Stimulated activated CD8-positive, alpha-beta memory T cell treated with anti-CD3 and anti-CD28 coated beads, Interleukin-12 subunit alpha, Interleukin-12 subunit beta, amount 100 ng/mL, for 24 hours (primary cell): ENCODE data around the gene UMAD1.
"Not testable (repeated sequence)": the region's sequence is repeated elsewhere in the genome, so short reads cannot be mapped to it uniquely, and the experiment has no call there.

Experiments used
- DNase-seq: peaks from one replicate; pipeline ENCODE4 v3.0.0-alpha.2; 2020; ENCODE audit errors: extremely low read depth

UMAD1 gene

GRCh38 chr7:7798510-7798909 lies 158.0 kb downstream of the UMAD1 start:
- DNase-seq: no peak

GRCh38 chr7:7799138-7799537 lies 158.6 kb downstream of the UMAD1 start:
- no peak for DNase-seq

- no peak for DNase-seq
Observed at GRCh38 chr7:7802531-7802930, 162.0 kb downstream of the UMAD1 start.

GRCh38 chr7:7803715-7804178 lies 163.2 kb downstream of the UMAD1 start:
- no peak for DNase-seq

GRCh38 chr7:7804822-7805221 lies 164.3 kb downstream of the UMAD1 start:
- DNase-seq: not testable (repeated sequence)

- no peak for DNase-seq
Observed at GRCh38 chr7:7805511-7806153, 165.1 kb downstream of the UMAD1 start.

- DNase-seq: no peak
Observed at GRCh38 chr7:7808156-7808555, 167.6 kb downstream of the UMAD1 start.

- DNase-seq: no peak
Observed at GRCh38 chr7:7808626-7809025, 168.1 kb downstream of the UMAD1 start.

- DNase-seq: no peak
Observed at GRCh38 chr7:7810380-7810779, 169.8 kb downstream of the UMAD1 start.

- no peak for DNase-seq
Observed at GRCh38 chr7:7810826-7811225, 170.3 kb downstream of the UMAD1 start.

GRCh38 chr7:7812112-7812511 lies 171.6 kb downstream of the UMAD1 start:
- no peak for DNase-seq

GRCh38 chr7:7815395-7815794 lies 174.8 kb downstream of the UMAD1 start:
- no peak for DNase-seq

GRCh38 chr7:7816084-7816483 lies 175.5 kb downstream of the UMAD1 start:
- no peak for DNase-seq

- no peak for DNase-seq
Observed at GRCh38 chr7:7816816-7817536, 176.4 kb downstream of the UMAD1 start.

- DNase-seq: no peak
Observed at GRCh38 chr7:7817748-7818147, 177.2 kb downstream of the UMAD1 start.

- DNase-seq: not testable (repeated sequence)
Observed at GRCh38 chr7:7818179-7818578, 177.6 kb downstream of the UMAD1 start.

- DNase-seq: no peak
Observed at GRCh38 chr7:7819442-7820247, 179.1 kb downstream of the UMAD1 start.

GRCh38 chr7:7820409-7820808 lies 179.9 kb downstream of the UMAD1 start:
- no peak for DNase-seq

- DNase-seq: no peak
Observed at GRCh38 chr7:7820939-7821338, 180.4 kb downstream of the UMAD1 start.

- DNase-seq: no peak
Observed at GRCh38 chr7:7821517-7821916, 181.0 kb downstream of the UMAD1 start.

GRCh38 chr7:7825294-7825693 lies 184.7 kb downstream of the UMAD1 start:
- DNase-seq: not testable (repeated sequence)

GRCh38 chr7:7829667-7830066 lies 189.1 kb downstream of the UMAD1 start:
- DNase-seq: no peak
